HG02973 (cell line): ENCODE data around the gene STARD13.

Experiments used
- ATAC-seq: cut with Tn5 transposase; IDR thresholded peaks from one replicate; pipeline ENCODE4 v1.9.1; 2021; ENCODE audit warnings: moderate library complexity; ENCODE audit not compliant: unreplicated experiment

STARD13 gene

GRCh38 chr13:33277946-33278345 is 7.6 kb downstream of the STARD13 start:
- no peak for ATAC-seq

GRCh38 chr13:33277037-33277740 is 8.4 kb downstream of the STARD13 start:
- no peak for ATAC-seq

GRCh38 chr13:33276570-33276969 is 9.0 kb downstream of the STARD13 start:
- no peak for ATAC-seq

GRCh38 chr13:33275916-33276315 is 9.6 kb downstream of the STARD13 start:
- ATAC-seq, result no peak

- no peak for ATAC-seq
These were observed 11.3 kb downstream of the STARD13 start for GRCh38 chr13:33274264-33274663.

- no peak for ATAC-seq
These were observed 12.9 kb downstream of the STARD13 start for GRCh38 chr13:33272531-33273124.

GRCh38 chr13:33271759-33272158 is 13.8 kb downstream of the STARD13 start:
- ATAC-seq, result no peak

GRCh38 chr13:33270895-33271538 is 14.5 kb downstream of the STARD13 start:
- no peak for ATAC-seq

- no peak for ATAC-seq
These were observed 19.9 kb downstream of the STARD13 start for GRCh38 chr13:33265607-33266006.

- no peak for ATAC-seq
These were observed 20.4 kb downstream of the STARD13 start for GRCh38 chr13:33265133-33265532.

GRCh38 chr13:33264620-33264978 is 21.0 kb downstream of the STARD13 start:
- ATAC-seq, result no peak

GRCh38 chr13:33263976-33264619 is 21.5 kb downstream of the STARD13 start:
- no peak for ATAC-seq

GRCh38 chr13:33263484-33263883 is 22.1 kb downstream of the STARD13 start:
- no peak for ATAC-seq

- ATAC-seq, result no peak
These were observed 22.6 kb downstream of the STARD13 start for GRCh38 chr13:33262997-33263396.

- ATAC-seq, result no peak
These were observed 23.0 kb downstream of the STARD13 start for GRCh38 chr13:33262594-33262993.

GRCh38 chr13:33262062-33262487 is 23.5 kb downstream of the STARD13 start:
- ATAC-seq, result no peak

GRCh38 chr13:33261387-33262061 is 24.0 kb downstream of the STARD13 start:
- no peak for ATAC-seq

- ATAC-seq, result no peak
These were observed 25.1 kb downstream of the STARD13 start for GRCh38 chr13:33260168-33261098.

GRCh38 chr13:33259296-33259695 is 26.3 kb downstream of the STARD13 start:
- no peak for ATAC-seq

GRCh38 chr13:33258808-33259193 is 26.8 kb downstream of the STARD13 start:
- ATAC-seq, result no peak
